GM18505 (cell line): Measurements from ENCODE around the gene DTYMK.

Source experiments
- ATAC-seq: cut with Tn5 transposase; IDR thresholded peaks from one replicate; pipeline ENCODE4 v1.9.1; 2021; ENCODE audit not compliant: unreplicated experiment
- POLR2A ChIP-seq: IDR thresholded peaks from 4 replicates; pipeline ENCODE4 v1.6.1; 2011; ENCODE audit warnings: borderline replicate concordance; ENCODE audit not compliant: insufficient read depth, insufficient read length; ENCODE audit errors: extremely low read depth

Gene DTYMK

DNA sequence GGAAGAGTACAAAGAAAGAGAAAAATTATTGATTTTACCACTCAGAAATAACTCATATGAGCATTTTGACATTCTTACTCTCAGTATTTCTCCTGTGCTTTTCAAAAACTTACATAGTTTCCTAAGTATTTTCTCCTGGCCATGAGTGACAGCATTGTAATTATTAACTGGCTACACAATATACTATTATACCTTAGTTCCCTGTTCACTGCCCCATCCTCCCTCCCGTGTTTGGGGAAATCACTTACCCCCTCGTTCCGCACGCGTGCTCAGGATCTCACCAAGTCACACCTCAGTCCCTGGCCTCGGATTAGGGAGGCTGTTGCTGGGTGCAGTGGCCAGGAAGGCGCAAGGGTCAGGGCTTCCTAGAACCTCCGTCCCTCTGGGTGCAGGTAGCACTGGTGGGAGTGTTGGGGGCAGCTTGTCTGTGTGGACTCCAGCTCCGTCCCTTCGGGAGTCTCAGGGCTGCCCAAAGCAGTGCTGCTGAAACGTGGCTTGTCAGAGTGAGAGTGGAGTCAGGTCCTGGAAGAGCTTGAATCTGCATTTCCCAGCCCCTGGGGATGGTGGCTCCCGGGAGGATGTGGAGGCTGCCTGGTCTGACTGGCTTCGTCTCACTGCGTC, 25.9 kb downstream of the DTYMK start:
- no peak for TF ChIP-seq POLR2A
- ATAC-seq: no peak

DNA sequence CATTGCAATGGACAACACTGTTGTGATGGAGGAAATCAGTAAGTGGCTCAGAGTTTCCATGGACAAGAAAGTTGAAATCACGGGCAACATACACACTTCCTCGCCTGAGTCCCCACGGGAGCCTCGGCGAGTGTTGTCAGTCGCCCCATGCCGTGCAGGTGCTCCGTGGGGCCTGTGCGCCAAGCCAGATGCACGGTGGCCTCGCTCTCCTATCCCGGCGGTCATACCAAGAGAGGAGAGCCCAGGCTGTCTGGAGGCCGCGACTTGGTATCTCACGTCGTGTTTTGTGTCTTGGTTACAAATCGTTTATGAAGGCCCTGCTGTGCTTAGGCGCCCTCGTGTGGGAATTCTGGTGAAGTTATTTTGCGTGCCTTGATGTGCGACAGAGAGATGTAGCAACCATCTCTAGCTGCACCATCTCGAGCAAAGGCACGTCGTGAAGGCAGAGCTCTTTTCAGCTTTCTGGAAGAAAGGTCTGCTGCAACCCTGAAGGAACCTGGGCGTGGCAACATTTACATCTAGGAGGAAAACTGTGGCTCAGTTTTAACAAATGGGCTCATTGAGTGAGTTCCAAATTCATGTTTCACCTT, 27.4 kb downstream of the DTYMK start:
- no peak for ATAC-seq
- TF ChIP-seq POLR2A: no peak

DNA sequence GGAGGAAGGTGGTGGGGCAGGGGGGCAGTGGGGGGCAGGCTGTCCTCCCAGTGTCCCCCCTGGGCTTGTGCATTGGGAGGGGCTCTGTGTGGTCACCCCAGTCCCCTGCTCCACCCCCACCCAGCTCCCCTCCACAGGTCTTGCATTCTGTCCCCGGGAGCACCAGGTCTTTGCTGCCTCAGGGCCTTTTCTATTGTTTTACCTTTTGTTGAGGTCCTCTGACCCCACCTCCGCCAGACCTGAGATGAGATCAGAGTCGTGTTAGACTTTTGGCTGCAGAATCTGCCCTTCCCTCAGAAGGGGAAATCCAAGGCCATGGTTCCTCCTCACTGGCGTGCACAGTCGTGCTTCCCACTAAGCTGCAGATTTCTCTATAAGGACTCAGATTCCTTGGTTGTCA, 28.3 kb downstream of the DTYMK start:
- ATAC-seq: no peak
- no peak for TF ChIP-seq POLR2A

DNA sequence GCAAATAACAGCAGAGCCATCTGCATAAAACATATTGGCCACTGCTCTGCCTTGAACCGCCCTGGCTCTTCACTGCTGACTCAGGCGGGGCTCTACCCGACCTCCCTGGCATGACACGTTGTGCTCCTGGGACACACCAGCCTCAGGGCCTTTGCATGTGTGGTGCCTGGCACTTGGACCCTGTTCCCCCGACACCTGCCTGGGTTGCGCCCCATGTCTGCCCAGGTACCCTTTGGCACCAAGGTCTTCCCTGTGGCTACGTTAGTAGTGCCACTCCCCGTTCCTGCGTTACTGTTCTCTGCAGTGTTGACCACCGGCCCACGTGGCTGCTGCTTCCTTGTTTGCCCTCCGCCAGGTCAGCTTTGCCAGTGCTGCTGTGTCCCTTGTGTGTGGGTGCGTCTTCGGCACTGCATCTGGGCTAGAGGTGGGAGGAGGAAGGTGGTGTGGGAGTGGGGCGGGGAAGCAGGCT, 28.8 kb downstream of the DTYMK start:
- TF ChIP-seq POLR2A: no peak
- ATAC-seq: no peak

DNA sequence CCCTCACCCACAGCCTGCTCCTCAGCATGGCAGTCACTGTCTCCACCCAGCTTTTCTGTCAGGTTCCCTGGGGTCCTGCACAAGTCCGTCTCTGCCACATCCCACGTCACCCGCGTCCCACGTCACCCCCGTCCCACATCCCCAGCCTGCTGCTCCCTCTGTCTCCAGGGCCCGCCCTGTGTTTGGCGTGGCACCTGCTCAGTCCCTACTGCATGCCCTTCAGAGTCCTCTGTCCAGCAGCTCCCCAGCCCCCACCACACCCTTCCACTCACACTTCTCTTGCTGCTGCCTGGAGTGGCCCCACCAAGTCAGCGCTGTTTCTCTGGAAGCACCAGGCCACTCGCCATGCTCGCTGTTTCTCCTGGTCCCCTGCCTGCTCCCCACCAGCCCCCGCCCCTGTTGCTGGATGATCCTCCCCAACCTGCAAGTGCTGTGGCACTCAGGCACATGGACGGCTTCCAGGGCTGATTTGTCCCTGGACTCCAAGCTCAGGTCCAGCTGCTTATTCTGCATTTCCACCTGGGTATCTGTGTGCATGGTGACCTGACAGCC, 30.3 kb downstream of the DTYMK start:
- TF ChIP-seq POLR2A: no peak
- ATAC-seq: no peak

DNA sequence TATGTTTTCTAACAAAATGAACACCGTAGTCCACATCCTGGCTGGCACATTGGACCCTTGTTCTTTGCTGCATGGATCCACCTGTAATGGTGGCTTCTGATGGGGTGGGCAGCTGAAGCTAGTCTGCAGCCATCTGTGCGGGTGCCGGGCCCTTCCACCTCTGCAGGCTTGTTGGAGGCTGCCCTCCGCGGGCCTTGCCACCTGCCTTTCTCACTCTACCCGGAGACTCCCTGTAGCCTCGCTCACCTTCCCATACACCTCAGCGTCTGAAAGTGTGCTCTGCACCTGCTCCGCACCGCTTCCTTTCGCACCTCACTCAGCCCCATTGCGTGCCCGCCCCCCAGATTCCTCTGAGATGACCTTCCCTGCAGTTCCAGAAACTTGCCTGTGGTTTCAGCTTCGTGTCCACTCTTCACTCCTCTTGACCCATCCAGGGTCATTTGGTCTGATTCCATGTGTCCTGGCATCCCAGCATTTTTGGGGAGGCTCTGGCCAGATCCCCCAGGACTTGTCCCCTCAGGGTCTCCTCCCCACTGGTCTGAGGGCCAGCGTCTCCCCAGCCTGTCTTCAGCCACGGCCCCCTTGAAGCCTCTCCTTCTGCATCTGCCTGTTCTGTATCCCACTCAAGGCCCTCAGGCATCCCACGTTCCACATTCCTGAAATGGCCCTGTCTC, 31.0 kb downstream of the DTYMK start:
- TF ChIP-seq POLR2A: no peak
- no peak for ATAC-seq

DNA sequence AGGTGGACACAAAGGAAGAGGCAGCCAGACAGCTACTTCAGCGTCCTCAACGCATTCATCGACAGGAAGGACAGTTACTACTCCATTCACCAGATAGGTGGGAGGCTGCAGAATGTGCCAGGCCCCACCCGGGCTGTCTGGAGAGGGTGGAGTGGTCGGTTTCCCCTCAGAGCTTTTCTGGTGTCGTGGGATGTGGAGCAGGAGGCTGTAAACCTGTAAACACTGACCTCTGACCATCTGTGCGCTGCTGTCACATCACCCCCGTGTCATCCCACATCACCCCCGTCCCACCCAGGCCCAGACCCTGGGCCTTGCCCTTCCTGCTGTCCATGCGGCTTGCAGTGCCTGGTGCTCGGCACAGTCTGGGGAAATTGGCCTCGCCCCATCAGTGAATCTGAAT, 32.1 kb downstream of the DTYMK start:
- ATAC-seq: no peak
- no peak for TF ChIP-seq POLR2A

DNA sequence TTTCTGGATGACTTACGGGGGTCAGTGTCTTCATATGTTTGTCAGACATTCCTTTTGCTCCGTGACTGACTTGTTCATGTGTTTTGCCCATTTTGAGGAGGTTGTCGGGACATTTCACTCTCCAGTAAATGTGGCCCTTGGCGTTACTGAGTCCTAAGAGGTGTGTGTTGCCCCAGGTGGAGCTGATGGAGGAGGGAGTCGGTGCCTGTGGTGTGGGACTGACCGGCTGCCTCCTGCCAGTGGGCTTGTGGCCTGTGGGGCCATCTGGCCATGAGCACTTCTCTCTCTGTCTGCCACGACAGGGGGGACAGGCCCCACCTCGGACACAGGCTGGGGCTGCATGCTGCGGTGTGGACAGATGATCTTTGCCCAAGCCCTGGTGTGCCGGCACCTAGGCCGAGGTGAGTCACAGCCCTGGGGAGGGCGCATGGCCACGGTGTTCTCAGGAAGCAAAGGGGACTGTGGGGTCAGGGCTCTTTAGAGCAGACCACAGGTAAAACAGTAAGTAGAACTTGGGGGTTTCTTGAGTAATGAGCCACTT, 33.3 kb downstream of the DTYMK start:
- ATAC-seq: no peak
- TF ChIP-seq POLR2A: no peak

DNA sequence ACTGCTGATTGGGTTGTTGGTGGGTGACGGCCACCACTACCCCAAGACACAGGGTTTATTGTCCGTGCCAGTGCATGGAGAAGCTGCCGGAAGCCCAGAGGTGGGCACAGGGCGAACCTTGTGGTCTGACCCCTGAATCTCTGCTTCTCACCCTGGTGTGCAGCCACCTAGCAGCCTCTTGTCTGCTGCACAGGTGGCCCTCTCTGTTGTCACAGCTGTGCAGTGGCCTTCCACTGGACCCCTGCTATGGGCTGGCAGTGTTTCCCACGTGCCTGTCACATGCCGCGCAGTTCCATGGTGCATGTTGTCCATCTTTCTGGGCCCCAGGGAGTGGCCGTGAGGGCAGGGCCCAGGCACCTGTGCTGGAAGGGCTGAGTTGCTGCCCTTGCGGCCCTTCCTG, 33.9 kb downstream of the DTYMK start:
- no peak for ATAC-seq
- no peak for TF ChIP-seq POLR2A

DNA sequence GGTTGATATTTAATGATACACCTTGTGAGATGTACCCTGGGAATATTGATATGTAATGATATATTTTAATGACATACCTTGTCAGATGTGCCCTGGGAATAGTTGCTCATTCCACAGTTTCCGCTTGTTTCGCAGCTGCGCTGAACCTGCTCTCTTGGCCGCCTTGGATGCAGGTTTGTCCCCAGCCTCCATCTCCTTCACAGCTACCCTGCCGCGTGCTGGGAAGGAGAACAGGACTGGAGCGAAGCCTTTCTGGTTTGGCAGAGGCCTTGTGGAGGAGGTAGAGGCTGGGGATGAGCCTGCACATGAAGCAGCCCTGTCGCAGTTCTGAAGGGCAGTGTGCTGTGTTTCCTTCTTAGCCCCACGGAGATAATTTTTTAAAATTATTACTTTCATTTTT, 34.5 kb downstream of the DTYMK start:
- ATAC-seq: no peak
- no peak for TF ChIP-seq POLR2A

DNA sequence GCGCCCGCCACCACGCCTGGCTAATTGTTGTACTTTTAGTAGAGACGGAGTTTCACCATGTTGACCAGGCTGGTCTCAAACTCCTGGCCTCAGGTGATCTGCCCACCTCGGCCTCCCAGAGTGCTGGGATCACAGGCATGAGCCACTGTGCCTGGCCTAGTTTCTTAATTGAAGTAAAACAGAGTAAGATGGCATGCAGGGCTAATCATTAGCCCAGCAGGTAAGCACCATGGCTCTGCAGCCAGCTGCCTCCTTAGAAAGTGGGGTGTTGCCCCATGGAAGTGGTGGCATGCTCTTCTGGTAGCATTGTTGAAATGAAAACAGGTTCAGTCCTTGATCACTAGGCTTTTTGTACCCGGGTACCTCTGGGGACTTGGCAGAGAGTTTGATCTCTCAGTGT, 36.7 kb downstream of the DTYMK start:
- ATAC-seq: no peak
- no peak for TF ChIP-seq POLR2A

DNA sequence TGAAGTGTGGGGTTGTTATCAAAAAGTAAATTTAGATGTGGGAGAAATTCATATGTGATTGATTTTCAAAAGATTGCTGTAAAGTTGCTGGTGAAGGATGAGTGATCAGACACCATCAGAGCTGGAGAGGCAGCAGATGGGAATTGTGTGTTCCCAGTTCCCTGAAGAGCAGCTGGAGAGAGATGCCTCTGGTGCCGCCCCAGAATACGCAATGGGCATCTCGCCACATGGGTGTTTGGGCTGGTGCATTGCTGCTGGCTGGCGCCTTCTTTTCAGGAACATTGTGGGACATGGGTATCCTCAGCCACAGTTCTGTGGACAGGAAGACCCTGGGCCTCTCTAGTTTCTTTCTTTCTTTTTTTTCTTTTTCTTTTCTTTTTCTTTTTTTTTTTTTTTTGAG, 37.2 kb downstream of the DTYMK start:
- no peak for ATAC-seq

DNA sequence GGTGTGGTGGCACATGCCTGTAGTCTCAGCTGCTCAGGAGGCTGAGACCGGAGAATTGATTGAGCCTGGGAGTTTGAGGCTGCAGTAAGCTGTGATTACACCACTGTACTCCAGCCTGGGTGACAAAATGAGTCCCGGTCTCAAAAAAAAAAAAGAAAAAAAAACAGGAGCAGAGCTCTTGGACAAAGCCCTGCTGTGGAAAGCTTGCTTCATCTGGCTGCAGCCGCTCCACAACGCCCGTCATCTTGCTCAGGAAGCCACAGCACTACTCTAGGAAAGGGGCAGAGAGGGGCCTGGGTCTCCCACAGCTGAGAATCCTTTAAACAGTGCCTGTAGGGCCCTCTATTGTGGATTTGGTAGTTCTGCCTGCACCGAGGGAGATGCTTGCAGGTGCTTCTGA, 38.2 kb downstream of the DTYMK start:
- ATAC-seq: no peak
- TF ChIP-seq POLR2A: no peak

More for the DNA sequence above, 37.2 kb downstream of the DTYMK start:
- no peak for TF ChIP-seq POLR2A

DNA sequence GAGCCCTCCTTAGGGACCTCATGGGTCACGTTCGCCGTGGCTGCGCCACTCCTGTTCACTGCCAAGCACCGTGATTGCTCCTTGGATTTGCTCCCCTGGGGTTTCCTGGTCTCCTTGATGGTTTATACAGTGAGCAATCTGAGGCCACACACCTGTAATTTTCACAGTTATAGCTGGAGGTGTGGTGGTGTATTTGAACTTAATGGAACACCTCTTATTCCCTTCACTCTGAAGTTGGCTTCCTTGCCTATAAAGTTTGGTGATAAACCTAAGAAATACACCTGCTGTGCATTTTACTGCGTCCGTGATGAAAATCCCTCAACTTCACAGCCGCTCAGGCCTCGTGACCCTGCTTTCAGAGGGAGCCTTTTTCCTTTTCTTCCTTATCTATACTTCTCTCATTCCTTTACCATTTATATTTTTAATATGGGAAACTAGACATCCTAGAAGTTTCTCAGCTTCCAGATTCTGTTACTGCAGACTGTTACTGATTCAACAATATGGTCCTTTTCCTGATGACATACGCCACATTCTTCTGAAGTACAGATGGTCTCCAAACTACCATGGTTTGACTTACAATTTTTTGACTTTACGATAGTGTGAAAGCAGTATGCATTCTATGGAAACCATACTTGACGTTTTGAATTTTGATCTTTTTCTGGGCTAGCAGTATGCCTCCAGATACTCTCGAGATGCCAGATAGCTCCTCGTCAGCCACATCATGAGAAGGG, 40.5 kb downstream of the DTYMK start:
- TF ChIP-seq POLR2A: no peak
- ATAC-seq: no peak
